Measurements from ENCODE around the gene SMU1. TPM values are rescaled to one million over a fixed set of nuclear protein-coding genes. Genes with fewer than 3 reads are reported as not detected.
"Not testable (repeated sequence)": the region's sequence is repeated elsewhere in the genome, so short reads cannot be mapped to it uniquely, and the experiment has no call there.

The SMU1 gene
- total RNA-seq, 4 donors from 2014 or later = 9.3 to 17.3 (median 10.9) TPM

GRCh38 chr9:33101104-33101951, 24.9 kb upstream of the SMU1 start:
- Histone ChIP-seq H3K27me3 (no peaks in the 10 kb centered on the region), H3K9me3 (no peaks in the 10 kb centered on the region), H3K4me3 (no peak overlapping the region), H3K27ac (no peak overlapping the region), H3K36me3 (no peaks in the 10 kb centered on the region), H3K4me1 (no peaks in the 10 kb centered on the region)
- DNase-seq = no peak
- TF ChIP-seq CTCF (IDR thresholded peaks at IDR 0.05) (no peak), POLR2A (IDR thresholded peaks at IDR 0.05) (no peak)

- H3K4me1 ChIP-seq = no peaks in the 10 kb centered on the region
- TF ChIP-seq CTCF (IDR thresholded peaks at IDR 0.05) = no peak
- no peak for TF ChIP-seq POLR2A (IDR thresholded peaks at IDR 0.05)
- H3K4me3 ChIP-seq = no peak overlapping the region
- no peak for DNase-seq
- no peaks in the 10 kb centered on the region for H3K36me3 ChIP-seq
- H3K27ac ChIP-seq = no peak overlapping the region
- no peaks in the 10 kb centered on the region for H3K27me3 ChIP-seq
- H3K9me3 ChIP-seq = no peaks in the 10 kb centered on the region
Measured at GRCh38 chr9:33099754-33100153, 23.3 kb upstream of the SMU1 start.

GRCh38 chr9:33097192-33097591, 20.7 kb upstream of the SMU1 start:
- TF ChIP-seq CTCF (IDR thresholded peaks at IDR 0.05) = no peak
- no peak overlapping the region for H3K27ac ChIP-seq
- DNase-seq = no peak
- H3K4me1 ChIP-seq = no peaks in the 10 kb centered on the region
- H3K4me3 ChIP-seq = no peak overlapping the region
- H3K27me3 ChIP-seq = no peaks in the 10 kb centered on the region
- no peaks in the 10 kb centered on the region for H3K36me3 ChIP-seq
- no peaks in the 10 kb centered on the region for H3K9me3 ChIP-seq

- no peak for TF ChIP-seq POLR2A (IDR thresholded peaks at IDR 0.05)
- no peak for TF ChIP-seq CTCF (IDR thresholded peaks at IDR 0.05)
Measured at GRCh38 chr9:33092634-33093033, 16.2 kb upstream of the SMU1 start.

GRCh38 chr9:33085672-33086071, 9.2 kb upstream of the SMU1 start:
- not testable (repeated sequence) for H3K27me3 ChIP-seq, H3K4me3 ChIP-seq, H3K4me1 ChIP-seq, DNase-seq, H3K27ac ChIP-seq, H3K36me3 ChIP-seq, H3K9me3 ChIP-seq

More at GRCh38 chr9:33092634-33093033, 16.2 kb upstream of the SMU1 start:
- Histone ChIP-seq H3K36me3 (no peaks in the 10 kb centered on the region), H3K4me1 (no peaks in the 10 kb centered on the region), H3K9me3 (no peaks in the 10 kb centered on the region), H3K27ac (no peak overlapping the region), H3K27me3 (no peaks in the 10 kb centered on the region), H3K4me3 (no peak overlapping the region)
- DNase-seq = no peak

- peak in 1 of 3 donors; percentile 52 for DNase-seq
- Histone ChIP-seq H3K27me3 (no peaks in the 10 kb centered on the region), H3K4me1 (no peaks in the 10 kb centered on the region), H3K27ac (peak overlapping the region in 1 of 4 donors; percentile 17), H3K9me3 (no peaks in the 10 kb centered on the region), H3K4me3 (no peak overlapping the region), H3K36me3 (no peaks in the 10 kb centered on the region)
- TF ChIP-seq CTCF (IDR thresholded peaks at IDR 0.05) (no peak), POLR2A (IDR thresholded peaks at IDR 0.05) (no peak)
Measured at GRCh38 chr9:33082538-33083326, 6.3 kb upstream of the SMU1 start.

Data from Peyer's patch (tissue), 4 donors.